ENCODE results near the gene KRT33B. TPM values are rescaled to one million over a fixed set of nuclear protein-coding genes. Genes with fewer than 3 reads are reported as not detected.
A peak's percentile ranks its signal among the peaks of the same experiment; 100 is the strongest.

The KRT33B gene
- total RNA-seq, 2 experiments from 2014 or later = not detected

DNA sequence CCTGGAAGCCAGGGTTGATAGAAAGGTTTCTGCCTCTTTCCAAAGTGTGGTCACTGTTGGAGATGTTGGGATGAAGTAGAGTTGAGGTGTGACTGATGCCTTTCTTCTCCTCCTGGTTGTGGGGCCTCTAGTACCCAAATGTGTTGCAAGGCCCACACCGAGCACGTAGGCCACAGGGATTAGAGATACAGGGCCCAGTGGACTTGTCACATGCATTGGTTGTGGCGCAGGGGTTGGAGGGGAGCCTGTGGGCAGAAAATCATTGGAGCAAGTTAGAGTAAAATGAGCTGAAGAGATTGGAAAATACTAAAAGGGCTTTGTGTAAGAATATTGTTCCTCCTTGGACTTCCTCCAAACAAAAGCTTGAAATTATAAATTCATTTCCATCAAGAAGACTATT lies 23.6 kb downstream of the KRT33B start:
- Mint-ChIP-seq H3K27ac (no peak overlapping the region), H3K4me1 (peaks cover 19% of the 10 kb centered on the region), H3K4me3 (no peak overlapping the region), H3K9me3 (peaks cover 10% of the 10 kb centered on the region), H3K27me3 (no peaks in the 10 kb centered on the region), H3K36me3 (peaks cover 13% of the 10 kb centered on the region)
- DNase-seq = no peak

DNA sequence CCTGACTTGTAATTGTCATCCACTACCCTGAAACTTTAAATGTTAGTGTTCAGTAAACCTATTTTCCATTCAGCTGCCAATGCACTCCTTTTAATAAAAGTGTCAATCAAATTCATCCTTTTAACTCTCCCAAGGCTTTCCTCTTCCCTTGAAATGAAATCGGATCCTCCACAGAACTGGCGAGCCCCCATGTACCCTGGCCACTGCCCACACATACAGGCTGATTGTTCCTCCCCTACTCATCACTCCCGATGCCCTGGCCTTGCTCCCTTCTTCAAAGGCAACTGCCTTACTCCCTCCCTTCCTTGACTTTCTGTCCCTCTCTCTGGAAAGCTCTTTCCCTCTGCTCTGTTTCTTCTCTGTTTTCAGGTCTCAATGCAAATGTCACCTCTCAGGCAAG lies 26.6 kb downstream of the KRT33B start:
- DNase-seq = no peak
- Mint-ChIP-seq H3K4me1 (peaks cover 47% of the 10 kb centered on the region), H3K9me3 (peaks cover 10% of the 10 kb centered on the region), H3K27ac (no peak overlapping the region), H3K36me3 (peaks cover 13% of the 10 kb centered on the region), H3K4me3 (no peak overlapping the region), H3K27me3 (no peaks in the 10 kb centered on the region)

DNA sequence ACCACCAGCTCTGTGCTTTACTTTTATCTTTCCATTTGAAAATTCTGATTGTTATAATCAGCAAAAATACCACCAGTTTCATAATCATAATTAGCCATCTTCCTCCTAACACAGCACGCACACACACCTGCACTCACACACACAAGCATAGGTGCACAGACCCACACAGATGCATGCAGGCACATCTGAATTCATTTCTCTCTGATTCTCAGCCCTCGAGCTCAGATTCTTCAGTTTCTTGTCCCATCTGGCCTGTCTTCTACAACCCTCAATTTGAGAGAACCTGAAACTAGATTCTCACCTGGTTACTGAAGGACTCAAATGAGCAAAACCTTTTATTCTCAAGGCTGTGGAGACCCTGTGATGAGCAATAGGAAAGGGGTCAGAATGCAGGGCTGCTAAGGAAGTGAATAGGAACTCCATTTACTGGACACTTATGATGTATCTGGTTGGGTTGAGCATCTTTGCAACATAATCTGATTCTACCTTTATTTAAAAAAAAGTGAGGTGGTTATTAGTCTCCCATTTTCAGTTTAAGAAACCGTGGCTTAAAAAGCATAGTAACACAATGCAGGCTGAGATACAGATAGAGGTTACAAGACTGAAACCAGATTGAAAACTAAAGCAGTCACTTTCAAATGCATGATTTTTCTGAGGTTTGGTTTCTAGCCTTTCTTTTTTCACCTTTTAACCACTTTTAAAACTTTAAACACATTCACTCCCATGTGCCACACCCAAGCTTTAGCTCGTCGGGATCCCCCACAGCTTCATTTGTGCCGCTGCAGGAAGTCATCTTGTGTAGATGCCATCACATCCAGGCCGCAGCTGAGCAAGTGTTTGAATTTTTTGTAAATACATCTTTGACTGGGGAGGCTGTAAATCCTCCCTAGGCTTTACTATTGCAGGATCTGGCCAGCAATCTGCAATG lies 28.4 kb downstream of the KRT33B start:
- peak overlapping the region; percentile 55 for H3K27ac Mint-ChIP-seq

DNA sequence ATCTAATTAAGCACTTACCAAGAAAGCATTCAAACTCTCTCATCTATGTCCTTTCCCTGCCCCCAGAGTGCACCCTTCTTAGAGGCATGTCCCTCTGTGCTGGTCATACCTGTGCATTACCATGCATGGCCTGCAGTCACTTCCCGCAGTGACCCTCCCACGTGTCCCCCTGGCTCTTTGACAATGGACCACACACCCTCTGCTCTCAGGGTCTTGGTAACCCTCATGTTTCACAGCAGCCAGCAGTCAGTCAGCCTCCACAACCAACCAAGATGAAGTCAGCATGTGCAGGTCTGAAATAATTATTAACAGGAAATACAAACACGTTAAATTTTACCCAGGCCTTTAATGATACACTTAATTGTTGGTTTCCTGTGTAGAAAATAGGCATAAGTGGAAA lies 29.1 kb downstream of the KRT33B start:
- H3K27ac Mint-ChIP-seq = no peak overlapping the region
- DNase-seq = no peak
- no peaks in the 10 kb centered on the region for H3K27me3 Mint-ChIP-seq
- peaks cover 10% of the 10 kb centered on the region for H3K9me3 Mint-ChIP-seq
- H3K4me3 Mint-ChIP-seq = peak overlapping the region; percentile 16
- peaks cover 13% of the 10 kb centered on the region for H3K36me3 Mint-ChIP-seq
- peaks cover 55% of the 10 kb centered on the region for H3K4me1 Mint-ChIP-seq

More for the DNA sequence above, 28.4 kb downstream of the KRT33B start:
- peak; percentile 56 for DNase-seq
- Mint-ChIP-seq H3K4me1 (peaks cover 50% of the 10 kb centered on the region), H3K4me3 (peak overlapping the region; percentile 8), H3K9me3 (peaks cover 10% of the 10 kb centered on the region), H3K36me3 (peaks cover 13% of the 10 kb centered on the region), H3K27me3 (no peaks in the 10 kb centered on the region)

DNA sequence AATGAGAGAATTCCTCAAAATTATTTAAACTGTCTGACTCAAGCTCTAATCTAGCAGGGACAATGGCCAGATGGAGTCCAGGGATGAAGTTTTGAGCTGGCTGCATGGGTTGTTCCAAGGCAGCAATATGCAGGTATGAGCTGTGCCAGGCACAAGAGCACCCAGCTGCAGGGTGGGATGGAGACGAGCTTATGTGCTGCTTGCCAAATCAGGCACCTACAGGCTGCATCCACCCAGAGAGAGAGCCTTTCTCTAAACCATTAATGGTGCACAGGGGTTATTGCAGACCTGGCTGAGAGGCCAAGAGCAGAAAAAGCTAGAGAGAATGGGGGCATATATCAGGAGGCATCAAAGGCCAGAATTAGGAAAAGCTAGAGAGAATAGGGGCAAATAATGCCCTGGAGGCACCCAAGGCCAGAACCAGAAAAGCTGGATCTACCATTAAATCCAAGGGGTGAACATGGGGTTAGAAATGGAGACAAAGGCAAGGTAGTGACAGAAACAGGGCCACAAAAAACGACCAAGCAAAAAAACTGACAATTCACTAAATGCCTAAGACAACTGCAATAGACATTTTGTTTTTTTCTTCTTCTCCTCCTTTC lies 29.9 kb downstream of the KRT33B start:
- Mint-ChIP-seq H3K27me3 (no peaks in the 10 kb centered on the region), H3K4me3 (no peak overlapping the region), H3K27ac (no peak overlapping the region), H3K4me1 (peaks cover 62% of the 10 kb centered on the region), H3K36me3 (peaks cover 13% of the 10 kb centered on the region), H3K9me3 (peaks cover 10% of the 10 kb centered on the region)
- no peak for DNase-seq

DNA sequence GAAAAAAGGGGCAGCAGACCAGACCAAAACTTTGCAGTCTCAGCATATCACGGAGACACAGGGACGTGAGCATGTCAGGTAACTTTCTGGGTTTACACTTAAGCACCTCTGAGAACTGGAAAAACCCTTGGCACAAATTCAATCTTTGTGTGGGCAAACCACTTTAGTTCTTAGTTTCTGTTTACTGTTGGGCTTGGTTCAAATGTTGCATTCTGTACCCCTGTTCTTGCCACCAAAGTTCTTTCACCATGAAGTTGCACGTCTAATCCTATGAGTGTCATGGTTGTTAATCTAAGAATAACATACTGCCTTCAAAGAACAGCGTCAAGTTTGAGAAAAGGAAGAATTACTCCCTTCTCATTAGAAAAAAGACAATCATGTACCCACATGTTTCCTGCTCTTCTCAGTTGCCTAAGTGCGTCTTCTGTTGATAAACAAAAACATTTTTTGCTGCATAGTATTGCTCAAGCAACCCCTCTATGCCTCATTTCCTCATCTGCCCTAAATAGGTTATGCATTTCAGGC lies 30.6 kb downstream of the KRT33B start:
- peaks cover 10% of the 10 kb centered on the region for H3K9me3 Mint-ChIP-seq
- H3K4me1 Mint-ChIP-seq = peaks cover 67% of the 10 kb centered on the region
- no peak overlapping the region for H3K27ac Mint-ChIP-seq
- H3K27me3 Mint-ChIP-seq = no peaks in the 10 kb centered on the region
- peaks cover 13% of the 10 kb centered on the region for H3K36me3 Mint-ChIP-seq
- DNase-seq = no peak
- H3K4me3 Mint-ChIP-seq = no peak overlapping the region

DNA sequence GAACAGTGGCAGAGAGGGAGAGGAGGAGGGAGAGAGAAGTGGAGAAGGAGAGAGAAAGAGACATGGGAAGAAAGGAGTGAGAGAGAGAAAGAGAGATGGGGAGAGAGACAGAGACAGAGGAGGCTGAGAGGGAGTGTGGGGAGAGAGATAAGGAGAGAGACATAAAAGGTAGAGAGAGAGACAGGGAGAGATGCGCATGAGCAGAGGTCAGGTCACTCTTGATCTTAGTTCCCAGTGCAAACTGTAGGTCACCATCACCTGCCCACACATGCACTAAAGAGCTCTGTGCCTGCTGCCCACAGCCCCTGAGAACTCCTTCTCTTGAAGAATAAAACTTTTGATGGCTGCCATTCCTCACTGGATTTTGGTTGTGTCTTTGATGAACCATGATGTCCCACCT lies 33.9 kb downstream of the KRT33B start:
- H3K36me3 Mint-ChIP-seq = no peaks in the 10 kb centered on the region
- H3K4me1 Mint-ChIP-seq = peaks cover 50% of the 10 kb centered on the region
- H3K27me3 Mint-ChIP-seq = no peaks in the 10 kb centered on the region
- H3K4me3 Mint-ChIP-seq = no peak overlapping the region
- no peak overlapping the region for H3K27ac Mint-ChIP-seq
- H3K9me3 Mint-ChIP-seq = no peaks in the 10 kb centered on the region
- DNase-seq = no peak

DNA sequence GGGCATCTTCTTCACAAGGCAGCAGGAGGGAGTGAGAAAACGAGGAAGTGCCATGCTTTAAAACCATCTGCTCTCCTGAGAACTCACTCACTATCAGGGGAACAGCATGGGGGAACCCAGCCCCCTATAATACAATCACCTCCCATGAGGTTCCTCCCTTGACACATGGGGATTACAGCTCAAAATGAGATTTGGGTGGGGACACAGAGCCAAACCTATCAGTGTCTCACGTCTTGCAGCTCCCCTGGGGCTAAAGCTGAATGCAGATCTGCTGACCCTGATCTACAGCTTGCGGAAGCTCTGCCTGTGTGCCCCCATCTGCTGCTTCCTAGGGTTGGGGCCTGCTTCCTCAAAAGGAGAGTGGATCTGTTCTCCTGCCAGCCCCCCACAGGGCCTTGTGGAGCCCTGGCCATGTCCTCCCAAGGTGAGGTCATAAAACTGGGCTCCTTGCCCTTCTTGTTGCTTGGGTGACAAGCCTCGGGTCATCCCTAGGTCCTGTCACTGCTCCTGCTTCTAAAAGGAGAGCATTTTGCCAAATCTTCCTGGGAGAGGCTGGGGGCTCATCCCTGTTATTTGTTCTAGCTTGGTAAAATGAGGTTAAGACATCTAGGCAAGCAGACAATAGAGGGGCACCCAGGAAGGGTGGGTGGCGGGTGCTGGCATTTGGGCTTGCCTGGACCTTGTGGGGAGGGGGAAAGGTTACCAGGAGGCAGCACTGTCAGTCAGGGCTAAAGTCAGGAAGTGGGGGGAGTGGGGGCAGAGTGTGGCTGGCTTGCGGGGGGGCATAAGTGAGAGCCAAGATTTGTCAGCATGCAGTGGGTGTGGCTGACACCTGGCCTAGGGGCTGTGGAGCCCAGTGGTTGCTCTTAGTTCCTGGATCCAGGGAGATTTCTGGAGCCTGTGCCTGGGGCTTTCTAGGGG lies 35.0 kb downstream of the KRT33B start:
- Mint-ChIP-seq H3K36me3 (no peaks in the 10 kb centered on the region), H3K9me3 (no peaks in the 10 kb centered on the region), H3K4me1 (peaks cover 41% of the 10 kb centered on the region), H3K27ac (no peak overlapping the region), H3K27me3 (no peaks in the 10 kb centered on the region), H3K4me3 (no peak overlapping the region)
- no peak for DNase-seq

DNA sequence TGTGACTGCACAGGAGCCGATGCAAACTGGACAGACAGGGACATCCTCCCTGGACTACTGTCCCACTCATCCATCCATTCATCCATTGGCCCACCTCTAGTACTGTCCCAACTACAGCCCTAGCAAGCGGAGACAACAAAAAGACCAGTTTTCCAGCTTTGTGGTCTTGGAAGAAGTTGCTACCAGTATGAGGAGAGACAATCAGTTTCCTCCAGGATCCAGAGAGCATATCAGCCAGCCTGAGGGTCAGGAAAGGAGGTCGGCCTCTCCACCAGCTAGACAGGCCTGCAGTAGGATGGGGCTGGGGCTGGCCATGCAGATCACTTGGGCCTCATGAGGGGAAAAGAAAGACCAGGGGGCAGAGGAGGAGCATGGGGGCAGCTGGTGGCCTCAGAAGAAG lies 35.8 kb downstream of the KRT33B start:
- no peak overlapping the region for H3K4me3 Mint-ChIP-seq
- H3K9me3 Mint-ChIP-seq = no peaks in the 10 kb centered on the region
- H3K4me1 Mint-ChIP-seq = peaks cover 34% of the 10 kb centered on the region
- H3K27ac Mint-ChIP-seq = no peak overlapping the region
- DNase-seq = no peak
- no peaks in the 10 kb centered on the region for H3K36me3 Mint-ChIP-seq
- no peaks in the 10 kb centered on the region for H3K27me3 Mint-ChIP-seq

DNA sequence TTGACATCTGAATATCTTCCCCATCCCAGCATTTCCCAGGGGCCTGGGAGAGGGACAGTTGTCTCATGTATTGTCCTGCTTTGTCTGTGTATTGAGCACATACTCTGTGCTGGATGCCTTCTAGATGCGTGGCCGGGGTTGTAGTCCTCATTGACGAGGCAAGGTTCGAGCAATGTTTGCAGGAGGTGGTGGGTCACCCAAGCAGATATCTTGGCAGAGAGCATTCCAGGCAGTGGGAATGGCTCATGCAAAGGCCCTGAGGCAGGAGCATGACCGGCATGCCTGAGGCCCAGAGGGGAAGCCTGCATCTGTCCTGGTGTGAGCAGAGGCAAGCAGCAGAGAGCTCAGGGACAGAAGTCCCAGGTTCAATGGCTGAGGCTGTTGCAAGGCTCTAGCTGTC lies 36.5 kb downstream of the KRT33B start:
- Mint-ChIP-seq H3K4me3 (no peak overlapping the region), H3K27ac (no peak overlapping the region), H3K9me3 (no peaks in the 10 kb centered on the region), H3K36me3 (no peaks in the 10 kb centered on the region), H3K4me1 (peaks cover 29% of the 10 kb centered on the region), H3K27me3 (no peaks in the 10 kb centered on the region)
- DNase-seq = no peak

DNA sequence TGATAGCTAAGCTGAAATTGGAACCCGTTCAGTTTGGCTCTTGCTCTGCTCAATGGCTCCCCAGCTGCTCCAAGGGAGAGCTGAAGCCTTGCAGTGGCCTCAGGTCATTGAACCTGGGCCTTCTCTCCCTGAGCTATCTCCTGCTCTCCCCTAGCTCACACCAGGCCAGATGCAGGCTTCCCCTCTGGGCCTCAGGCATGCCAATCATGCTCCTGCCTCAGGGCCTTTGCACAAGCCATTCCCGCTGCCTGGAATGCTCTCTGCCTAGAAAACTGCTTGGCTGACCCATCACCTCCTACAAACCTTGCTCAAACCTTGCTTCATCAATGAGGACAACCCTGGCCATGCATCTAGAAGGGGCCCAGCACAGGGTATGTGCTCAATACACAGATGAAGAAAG lies 37.4 kb downstream of the KRT33B start:
- no peak for DNase-seq
- no peaks in the 10 kb centered on the region for H3K9me3 Mint-ChIP-seq
- H3K27ac Mint-ChIP-seq = no peak overlapping the region
- H3K27me3 Mint-ChIP-seq = no peaks in the 10 kb centered on the region
- no peaks in the 10 kb centered on the region for H3K36me3 Mint-ChIP-seq
- H3K4me1 Mint-ChIP-seq = peaks cover 30% of the 10 kb centered on the region
- H3K4me3 Mint-ChIP-seq = no peak overlapping the region

DNA sequence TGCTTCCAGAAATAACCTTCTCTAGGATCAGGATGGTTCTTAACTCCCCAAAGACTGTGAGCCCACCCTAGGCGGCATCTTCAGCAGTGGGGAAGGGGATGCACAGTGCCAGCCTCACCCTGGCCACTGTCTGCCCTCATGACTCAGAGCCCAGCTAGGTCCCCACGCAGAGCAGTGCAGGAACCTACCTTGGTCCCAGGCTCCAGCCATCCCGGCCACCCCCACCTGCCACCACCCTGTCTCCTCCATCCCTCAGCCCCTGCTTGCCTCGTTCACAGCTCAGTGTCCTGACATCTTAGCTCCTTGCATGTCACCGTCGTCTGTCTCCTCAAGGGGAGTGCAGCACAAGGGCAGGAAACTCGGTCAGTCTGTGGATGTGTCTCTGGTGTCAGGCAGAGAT lies 38.0 kb downstream of the KRT33B start:
- Mint-ChIP-seq H3K36me3 (no peaks in the 10 kb centered on the region), H3K27me3 (no peaks in the 10 kb centered on the region), H3K9me3 (no peaks in the 10 kb centered on the region), H3K4me3 (no peak overlapping the region), H3K4me1 (peaks cover 36% of the 10 kb centered on the region), H3K27ac (no peak overlapping the region)
- DNase-seq = no peak

DNA sequence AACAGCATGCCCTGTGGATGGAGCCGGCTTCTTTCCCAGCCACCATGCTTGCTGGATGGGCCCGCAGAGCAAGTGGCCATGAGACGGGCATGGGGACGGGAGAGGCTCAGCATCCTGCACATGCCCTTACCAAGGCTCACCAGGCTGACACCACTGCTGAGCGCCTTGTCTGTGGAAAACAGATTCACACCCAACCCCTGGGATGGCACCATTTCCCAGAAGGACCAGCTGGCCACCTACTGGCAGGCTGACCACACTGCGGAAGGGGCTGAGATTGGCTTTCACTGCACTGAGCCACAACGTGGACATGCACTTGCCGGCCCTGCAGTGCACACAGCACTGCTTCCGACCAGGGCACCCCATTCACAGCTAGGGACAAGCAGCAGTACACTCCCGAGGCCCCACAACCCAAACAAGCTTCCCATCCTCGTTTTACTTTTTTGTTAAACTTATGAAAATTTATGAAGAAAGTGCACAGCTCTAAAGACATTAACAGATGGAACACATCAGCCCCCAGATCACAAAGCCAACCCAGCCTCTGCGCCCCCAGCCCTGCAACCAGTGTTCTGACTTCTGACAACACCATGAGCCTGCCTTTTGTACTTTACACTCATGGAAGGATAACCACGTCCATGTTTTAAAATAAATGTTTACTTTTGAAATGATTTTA lies 40.2 kb downstream of the KRT33B start:
- Mint-ChIP-seq H3K27ac (no peak overlapping the region), H3K36me3 (no peaks in the 10 kb centered on the region), H3K27me3 (no peaks in the 10 kb centered on the region), H3K4me1 (peaks cover 29% of the 10 kb centered on the region), H3K9me3 (no peaks in the 10 kb centered on the region), H3K4me3 (no peak overlapping the region)
- DNase-seq = no peak

DNA sequence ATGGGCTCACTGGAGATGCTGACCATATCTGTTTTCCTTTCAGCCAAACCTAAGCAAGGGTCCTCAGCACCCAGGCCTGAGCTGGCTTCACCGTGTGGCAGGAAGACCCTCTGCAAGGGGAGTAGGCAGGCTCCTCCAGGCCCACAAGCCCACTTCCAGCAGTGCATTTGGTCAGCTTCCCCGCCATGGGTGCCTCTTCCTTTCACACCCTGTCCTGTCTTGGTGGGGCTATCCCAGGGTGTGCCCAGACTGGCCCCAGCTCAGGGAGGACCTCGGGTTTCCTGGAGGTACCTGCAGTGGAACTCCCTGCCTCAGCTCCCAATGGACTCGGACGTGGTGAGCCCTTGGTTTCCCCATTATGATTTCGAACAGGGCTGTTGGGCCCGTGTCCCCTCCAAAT lies 41.4 kb downstream of the KRT33B start:
- H3K27ac Mint-ChIP-seq = no peak overlapping the region
- no peaks in the 10 kb centered on the region for H3K36me3 Mint-ChIP-seq
- no peak overlapping the region for H3K4me3 Mint-ChIP-seq

More for the DNA sequence above, 41.4 kb downstream of the KRT33B start:
- Mint-ChIP-seq H3K9me3 (no peaks in the 10 kb centered on the region), H3K4me1 (peaks cover 25% of the 10 kb centered on the region), H3K27me3 (no peaks in the 10 kb centered on the region)
- no peak for DNase-seq
